ENCODE measurements around the gene GNAO1.

GNAO1 gene

DNA sequence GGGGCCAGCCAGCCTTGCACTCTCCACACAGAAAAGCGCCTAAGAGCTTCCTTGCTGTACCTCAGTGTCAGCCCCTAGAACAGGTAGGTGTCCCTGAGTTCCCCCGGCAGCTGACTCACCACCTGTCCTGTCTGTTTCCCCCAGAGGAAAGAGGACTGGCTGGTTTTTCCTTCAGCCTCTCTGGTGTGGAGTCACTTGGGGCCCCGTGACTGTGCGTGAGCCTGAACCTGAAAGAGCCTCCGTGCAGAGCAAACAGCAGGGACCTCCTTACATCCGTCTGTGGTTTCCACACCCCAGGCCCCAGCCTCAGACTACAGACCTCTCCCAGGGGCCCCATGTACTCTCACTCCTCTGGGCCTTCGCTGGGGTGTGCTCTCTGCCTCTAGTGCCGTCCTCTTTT, 87.8 kb downstream of the GNAO1 start:
- H3K4me1 Mint-ChIP-seq (ENCODE audit: low read depth in 2 of 2): peaks cover 38 to 44% of the 10 kb centered on the region in 2 donors
- no peaks in the 10 kb centered on the region for H3K27me3 Mint-ChIP-seq
- DNase-seq (peak; percentile 52 to 55 (median 54)), ATAC-seq (replicated peaks) (peak; percentile 98)
- peaks cover 11% of the 10 kb centered on the region for H3K36me3 Mint-ChIP-seq (ENCODE audit: insufficient read depth)
- H3K9me3 Mint-ChIP-seq: no peaks in the 10 kb centered on the region
- H3K4me3 Mint-ChIP-seq: peak overlapping the region; percentile 82
- H3K27ac Mint-ChIP-seq: peak overlapping the region; percentile 91 to 93

DNA sequence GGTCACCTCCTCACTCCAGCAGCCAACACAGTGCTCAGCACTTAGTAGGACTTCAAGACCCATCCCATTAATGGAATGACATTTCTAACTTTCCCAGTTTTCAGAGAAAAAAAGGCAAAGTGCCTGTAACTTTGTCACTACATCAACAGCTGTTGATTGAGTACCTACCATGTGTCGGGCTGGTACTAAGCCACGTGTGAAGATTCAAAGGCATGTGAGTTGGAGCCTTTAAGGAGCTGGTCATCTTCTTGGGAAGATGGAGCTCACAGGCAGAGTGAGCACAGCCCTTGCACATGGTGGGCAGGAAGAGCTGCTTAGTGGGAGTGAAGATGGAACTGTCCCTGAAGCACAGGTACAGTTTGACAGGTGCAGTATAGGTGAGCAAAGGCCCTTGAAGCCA, 88.6 kb downstream of the GNAO1 start:
- H3K4me1 Mint-ChIP-seq (ENCODE audit: low read depth in 2 of 2): peaks cover 38 to 44% of the 10 kb centered on the region in 2 donors
- peak overlapping the region; percentile 91 to 93 for H3K27ac Mint-ChIP-seq
- DNase-seq (no peak), ATAC-seq (replicated peaks) (no peak)
- no peaks in the 10 kb centered on the region for H3K9me3 Mint-ChIP-seq
- no peaks in the 10 kb centered on the region for H3K27me3 Mint-ChIP-seq
- H3K36me3 Mint-ChIP-seq (ENCODE audit: insufficient read depth): peaks cover 11% of the 10 kb centered on the region
- H3K4me3 Mint-ChIP-seq: peak overlapping the region; percentile 82

DNA sequence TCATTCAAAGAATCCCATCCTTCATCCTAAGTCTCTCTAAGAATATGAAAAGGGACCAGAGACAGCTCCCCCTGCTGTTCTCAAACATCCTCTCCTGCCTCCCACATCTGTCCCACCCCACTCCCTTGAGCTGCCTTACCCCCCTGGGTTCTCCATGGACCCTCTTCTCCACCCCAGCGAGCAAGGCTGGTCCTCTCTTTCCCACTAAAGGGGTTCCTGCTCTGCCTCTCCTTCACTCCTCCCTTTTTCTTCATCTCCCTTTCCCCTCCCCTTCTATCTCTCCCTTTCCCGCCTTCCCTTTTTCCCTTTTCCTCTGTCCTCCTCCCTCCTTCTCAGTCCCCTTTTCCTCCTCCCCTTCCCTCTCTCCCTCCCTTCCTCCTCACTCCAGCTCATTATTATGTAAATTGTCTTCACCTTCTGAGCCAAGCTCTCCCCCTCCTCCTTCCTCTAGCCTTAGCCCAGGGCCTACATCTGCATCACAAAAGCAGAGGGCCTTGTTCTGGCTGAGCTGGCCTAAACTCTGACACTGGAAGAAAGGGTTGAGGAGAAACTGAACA, 90.0 kb downstream of the GNAO1 start:
- peaks cover 35 to 44% of the 10 kb centered on the region in 2 donors for H3K4me1 Mint-ChIP-seq (ENCODE audit: low read depth in 2 of 2)
- no peaks in the 10 kb centered on the region for H3K9me3 Mint-ChIP-seq
- ATAC-seq (replicated peaks): no peak
- peak overlapping the region; percentile 26 to 92 for H3K27ac Mint-ChIP-seq
- H3K27me3 Mint-ChIP-seq: no peaks in the 10 kb centered on the region
- peaks cover 11% of the 10 kb centered on the region for H3K36me3 Mint-ChIP-seq (ENCODE audit: insufficient read depth)
- H3K4me3 Mint-ChIP-seq: no peak overlapping the region
- DNase-seq: no peak

DNA sequence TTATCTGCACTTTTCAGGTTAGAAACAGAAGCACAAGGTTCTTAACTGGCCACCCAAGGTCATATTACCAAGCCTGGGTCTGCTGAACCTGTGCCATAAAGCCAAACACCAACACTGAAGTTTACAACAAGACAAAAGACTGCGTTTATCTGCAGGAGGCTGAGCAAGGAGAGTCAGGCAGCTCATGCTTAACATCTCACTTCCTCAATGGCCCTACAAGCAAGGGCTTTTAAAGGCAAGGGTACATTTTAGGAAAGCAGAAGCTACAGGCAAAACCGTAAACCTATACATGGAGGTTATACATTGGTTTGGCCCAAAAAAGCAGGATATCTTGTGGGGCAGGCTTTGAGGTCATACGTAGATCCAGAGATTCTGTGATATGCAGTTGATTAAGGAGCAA, 91.2 kb downstream of the GNAO1 start:
- Mint-ChIP-seq H3K4me1 (ENCODE audit: low read depth in 2 of 2) (peaks cover 32 to 39% of the 10 kb centered on the region in 2 donors), H3K9me3 (no peaks in the 10 kb centered on the region), H3K27ac (no peak overlapping the region), H3K36me3 (ENCODE audit: insufficient read depth) (peaks cover 11% of the 10 kb centered on the region), H3K27me3 (no peaks in the 10 kb centered on the region), H3K4me3 (no peak overlapping the region)
- ATAC-seq (replicated peaks): no peak
- DNase-seq: no peak

DNA sequence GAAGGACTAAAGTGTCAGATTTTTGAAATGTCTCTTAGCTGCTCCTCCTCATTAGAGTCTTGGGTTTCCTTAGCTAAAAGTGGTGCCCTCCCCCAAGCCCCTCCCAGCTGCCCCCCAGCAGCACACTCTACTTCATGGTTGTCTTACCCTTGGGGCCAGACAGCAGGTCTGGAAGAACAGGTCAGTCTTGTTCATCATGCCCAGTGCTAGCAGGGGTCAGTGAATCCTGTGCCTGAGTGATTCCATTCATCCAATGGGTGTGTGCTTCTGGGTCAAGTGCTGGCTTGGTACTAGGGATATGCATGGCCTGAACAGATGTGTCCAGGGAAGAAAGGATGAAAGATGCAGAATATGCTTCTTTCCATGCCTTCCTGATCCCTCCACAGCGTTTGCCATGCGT, 93.2 kb downstream of the GNAO1 start:
- H3K4me3 Mint-ChIP-seq: no peak overlapping the region
- no peak for DNase-seq
- no peak for ATAC-seq (replicated peaks)
- H3K4me1 Mint-ChIP-seq (ENCODE audit: low read depth in 2 of 2): peaks cover 16 to 21% of the 10 kb centered on the region in 2 donors
- peaks cover 4% of the 10 kb centered on the region for H3K36me3 Mint-ChIP-seq (ENCODE audit: insufficient read depth)
- no peaks in the 10 kb centered on the region for H3K9me3 Mint-ChIP-seq
- no peak overlapping the region for H3K27ac Mint-ChIP-seq
- no peaks in the 10 kb centered on the region for H3K27me3 Mint-ChIP-seq

DNA sequence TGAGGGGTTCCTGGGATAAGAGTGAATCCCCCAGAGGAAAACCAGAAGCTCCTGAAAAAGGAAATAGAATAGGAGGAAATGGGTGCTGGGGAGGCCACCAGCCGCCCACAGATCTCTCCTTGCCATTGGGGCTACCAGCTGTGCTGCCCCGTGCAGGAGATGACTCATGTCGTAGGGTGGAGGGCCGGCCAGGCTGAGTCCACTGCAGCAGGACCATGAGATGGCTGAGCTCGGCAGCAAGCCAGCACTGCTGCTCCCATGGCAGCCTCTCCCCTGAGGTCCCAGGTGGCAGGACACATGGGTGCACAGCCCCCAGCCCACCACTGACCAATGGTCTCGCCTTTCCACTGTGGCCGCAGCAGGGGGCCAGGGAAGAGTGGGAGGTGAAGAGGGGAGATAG, 95.5 kb downstream of the GNAO1 start:
- no peak for ATAC-seq (replicated peaks)
- Mint-ChIP-seq H3K4me3 (no peak overlapping the region), H3K36me3 (ENCODE audit: insufficient read depth) (no peaks in the 10 kb centered on the region), H3K9me3 (no peaks in the 10 kb centered on the region), H3K27ac (no peak overlapping the region), H3K4me1 (ENCODE audit: low read depth in 2 of 2) (peaks cover 10 to 15% of the 10 kb centered on the region in 2 donors), H3K27me3 (no peaks in the 10 kb centered on the region)
- DNase-seq: no peak

DNA sequence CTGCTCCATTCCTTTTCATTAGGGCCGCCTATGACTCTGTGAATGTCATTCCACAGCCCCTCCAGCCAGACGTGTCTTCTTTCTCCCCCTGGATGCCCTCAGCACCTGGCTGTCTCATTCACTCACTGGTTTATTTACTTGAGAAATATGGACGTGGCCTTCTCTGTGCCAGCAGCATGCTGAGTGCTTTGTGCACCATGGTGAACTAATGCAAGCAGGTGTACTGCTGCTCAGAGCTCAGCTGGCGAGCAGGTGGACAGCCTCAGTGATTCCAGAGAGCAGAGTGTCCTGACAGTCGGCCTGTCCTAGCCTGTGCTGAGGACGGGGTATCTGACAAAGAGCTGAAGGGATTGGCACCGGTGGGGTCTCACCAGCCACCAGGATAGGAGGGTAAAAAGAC, 96.7 kb downstream of the GNAO1 start:
- H3K27ac Mint-ChIP-seq: peak overlapping the region in 1 of 2 donors; percentile 45
- ATAC-seq (replicated peaks) (no peak), DNase-seq (no peak)
- H3K27me3 Mint-ChIP-seq: no peaks in the 10 kb centered on the region
- no peaks in the 10 kb centered on the region for H3K9me3 Mint-ChIP-seq
- no peak overlapping the region for H3K4me3 Mint-ChIP-seq
- peaks cover 10 to 15% of the 10 kb centered on the region in 2 donors for H3K4me1 Mint-ChIP-seq (ENCODE audit: low read depth in 2 of 2)
- no peaks in the 10 kb centered on the region for H3K36me3 Mint-ChIP-seq (ENCODE audit: insufficient read depth)

DNA sequence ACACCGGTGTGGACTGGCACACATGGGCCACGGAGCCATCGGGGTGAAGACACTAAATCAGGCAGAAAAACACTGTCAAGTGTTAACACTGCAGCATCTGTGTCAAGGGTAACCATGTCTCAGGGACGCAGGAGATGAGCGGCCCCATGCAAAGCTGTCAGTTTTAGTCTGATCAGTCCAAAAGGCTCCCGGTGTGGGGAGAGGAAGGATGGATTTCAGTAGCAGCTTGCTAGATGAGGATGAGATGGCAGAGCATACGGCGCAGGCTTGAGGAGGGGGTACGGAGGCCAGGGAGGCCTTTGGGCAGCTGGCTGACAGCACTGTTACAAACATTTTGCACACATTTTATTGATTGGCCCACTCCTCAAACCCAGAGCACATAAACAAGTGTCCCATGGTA, 98.1 kb downstream of the GNAO1 start:
- H3K9me3 Mint-ChIP-seq: no peaks in the 10 kb centered on the region
- H3K4me3 Mint-ChIP-seq: no peak overlapping the region
- ATAC-seq (replicated peaks): no peak
- DNase-seq: no peak
- H3K27me3 Mint-ChIP-seq: no peaks in the 10 kb centered on the region
- H3K36me3 Mint-ChIP-seq (ENCODE audit: insufficient read depth): no peaks in the 10 kb centered on the region
- peaks cover 12 to 18% of the 10 kb centered on the region in 2 donors for H3K4me1 Mint-ChIP-seq (ENCODE audit: low read depth in 2 of 2)
- peak overlapping the region in 1 of 2 donors; percentile 80 for H3K27ac Mint-ChIP-seq

DNA sequence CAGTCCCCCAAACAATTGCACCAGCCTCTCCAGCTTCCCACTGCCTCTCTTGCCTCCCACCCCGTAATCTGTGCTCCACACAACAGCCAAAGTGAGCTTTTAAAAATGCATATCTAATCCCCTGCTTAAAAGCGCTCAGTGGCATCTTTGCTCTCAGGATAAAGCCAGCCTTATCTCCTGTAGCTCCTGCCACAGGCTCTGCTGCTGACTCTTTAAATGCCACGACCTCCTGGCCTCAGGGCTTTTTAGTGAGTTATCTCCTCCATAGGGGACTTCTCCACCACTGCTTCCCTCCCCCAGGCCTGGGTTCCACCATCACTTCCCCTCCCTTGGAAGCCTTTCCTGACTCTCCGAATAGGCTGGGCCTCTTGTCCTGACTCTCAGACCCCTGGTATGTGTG, 98.6 kb downstream of the GNAO1 start:
- no peaks in the 10 kb centered on the region for H3K36me3 Mint-ChIP-seq (ENCODE audit: insufficient read depth)
- H3K27me3 Mint-ChIP-seq: no peaks in the 10 kb centered on the region
- DNase-seq (no peak), ATAC-seq (replicated peaks) (no peak)
- H3K4me1 Mint-ChIP-seq (ENCODE audit: low read depth in 2 of 2): peaks cover 14 to 22% of the 10 kb centered on the region in 2 donors
- no peak overlapping the region for H3K4me3 Mint-ChIP-seq
- no peaks in the 10 kb centered on the region for H3K9me3 Mint-ChIP-seq
- H3K27ac Mint-ChIP-seq: peak overlapping the region; percentile 44 to 80

DNA sequence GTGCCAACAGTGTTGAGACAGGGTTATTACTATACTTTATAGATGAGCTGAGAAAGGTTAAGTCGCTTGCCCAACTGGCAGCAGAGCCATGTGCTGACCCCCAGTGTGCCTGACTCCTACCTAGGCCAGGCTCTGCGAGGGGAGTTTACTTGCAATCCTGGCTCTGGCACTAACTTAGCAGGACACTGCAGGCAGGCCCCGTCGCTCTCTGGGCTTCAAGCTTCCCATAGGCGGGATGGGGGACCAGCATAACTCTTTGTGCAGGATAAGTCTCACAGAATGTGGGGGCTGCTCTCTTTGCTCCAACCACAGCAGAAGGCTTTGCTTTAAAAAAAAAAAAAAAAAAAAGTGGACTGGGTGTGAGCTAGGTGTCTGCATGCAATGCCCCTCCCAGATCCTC, 102.7 kb downstream of the GNAO1 start:
- no peak for ATAC-seq (replicated peaks)
- Mint-ChIP-seq H3K27ac (no peak overlapping the region), H3K4me1 (ENCODE audit: low read depth in 2 of 2) (peaks cover 17 to 25% of the 10 kb centered on the region in 2 donors), H3K36me3 (ENCODE audit: insufficient read depth) (no peaks in the 10 kb centered on the region), H3K4me3 (no peak overlapping the region), H3K27me3 (no peaks in the 10 kb centered on the region), H3K9me3 (no peaks in the 10 kb centered on the region)
- no peak for DNase-seq

DNA sequence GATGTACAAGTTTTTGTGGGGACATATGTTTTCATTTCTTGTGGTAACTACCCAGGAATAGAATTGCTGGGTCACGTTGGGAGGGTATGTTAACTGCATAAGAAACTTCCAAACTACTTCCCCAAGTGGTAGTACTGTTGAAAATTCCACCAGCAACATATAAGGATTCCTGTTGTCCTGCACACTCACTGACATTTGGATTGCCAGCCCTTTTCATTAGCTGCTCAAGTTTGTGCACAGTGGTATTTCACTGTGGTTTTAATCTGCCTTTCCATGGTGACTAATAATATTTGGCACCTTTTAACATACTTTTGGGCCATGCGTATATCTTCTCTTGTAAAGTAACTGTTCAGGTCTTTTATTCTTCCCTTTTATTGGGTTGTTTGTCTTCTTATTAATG, 103.3 kb downstream of the GNAO1 start:
- Mint-ChIP-seq H3K27me3 (no peaks in the 10 kb centered on the region), H3K9me3 (no peaks in the 10 kb centered on the region), H3K27ac (no peak overlapping the region), H3K4me1 (ENCODE audit: low read depth in 2 of 2) (peaks cover 17 to 28% of the 10 kb centered on the region in 2 donors), H3K36me3 (ENCODE audit: insufficient read depth) (no peaks in the 10 kb centered on the region), H3K4me3 (no peak overlapping the region)
- ATAC-seq (replicated peaks): no peak
- DNase-seq: no peak

DNA sequence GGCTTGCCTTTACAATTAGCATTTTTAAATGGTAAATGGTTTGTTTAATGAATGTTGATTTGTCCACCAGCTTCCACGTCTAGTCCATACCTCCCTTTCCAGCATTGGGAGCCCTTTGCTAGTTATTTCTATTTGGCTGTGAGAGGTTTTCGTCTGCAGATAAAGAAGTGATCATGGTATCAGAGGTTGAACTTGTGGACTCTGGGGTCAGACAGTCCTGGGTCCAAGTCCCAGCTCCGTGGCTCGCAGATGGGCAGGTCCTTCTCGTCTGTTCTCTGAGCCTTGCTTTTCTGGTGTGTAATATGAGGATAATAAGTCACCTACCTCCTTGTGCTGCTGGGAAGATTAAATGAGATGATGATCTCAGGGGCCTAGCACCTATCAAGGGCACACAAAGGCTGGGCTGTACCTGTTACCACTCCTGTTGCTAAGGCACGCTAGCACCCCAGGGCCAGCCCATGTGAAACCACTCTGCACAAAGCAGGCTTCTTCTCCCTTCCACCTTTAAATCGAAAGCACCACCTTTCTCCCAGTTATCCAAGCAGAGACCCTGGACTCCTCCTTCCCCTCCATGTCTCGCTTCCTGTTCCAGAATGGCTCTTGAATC, 103.9 kb downstream of the GNAO1 start:
- ATAC-seq (replicated peaks): no peak
- Mint-ChIP-seq H3K9me3 (no peaks in the 10 kb centered on the region), H3K4me3 (no peak overlapping the region), H3K27me3 (no peaks in the 10 kb centered on the region), H3K36me3 (ENCODE audit: insufficient read depth) (no peaks in the 10 kb centered on the region), H3K4me1 (ENCODE audit: low read depth in 2 of 2) (peaks cover 12 to 29% of the 10 kb centered on the region in 2 donors), H3K27ac (peak overlapping the region in 1 of 2 donors; percentile 9)
- DNase-seq: no peak

DNA sequence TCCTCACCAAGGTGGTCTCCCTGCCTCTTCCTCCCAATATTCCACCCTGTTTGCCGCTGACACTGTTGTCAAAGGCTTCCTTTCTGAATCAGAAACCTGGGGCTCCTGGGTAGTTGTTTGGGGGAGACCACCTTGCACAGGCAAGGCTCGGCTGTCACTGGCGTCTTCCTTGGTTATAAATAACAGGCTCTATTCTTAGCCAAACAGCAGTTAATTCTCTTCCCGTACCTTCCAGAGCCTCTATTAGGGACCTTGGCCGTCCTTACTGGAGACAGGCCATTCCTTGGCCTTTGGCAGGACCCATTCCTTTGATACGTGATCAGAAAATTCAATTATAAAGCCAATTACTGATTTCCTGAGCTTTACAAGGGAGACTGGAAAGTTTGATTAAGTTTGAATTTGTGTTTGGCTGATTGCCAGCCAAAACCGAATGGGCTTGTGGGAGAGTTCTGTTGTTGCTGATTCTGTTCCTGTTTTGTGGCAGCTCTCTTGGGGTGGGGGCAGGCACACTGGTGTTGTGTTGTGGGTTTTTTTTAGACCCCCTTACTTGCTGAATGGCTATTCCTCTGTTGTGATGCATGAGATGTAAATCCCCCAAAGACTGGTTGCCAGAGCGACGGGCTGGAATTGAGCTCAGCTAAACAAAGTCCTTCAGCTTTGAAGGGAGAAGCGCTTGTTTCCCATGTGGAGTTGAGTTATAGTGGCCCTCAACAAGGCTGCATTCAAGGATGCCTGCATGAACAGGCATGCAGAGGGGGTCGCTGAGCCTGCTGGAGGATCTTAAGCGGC, 104.6 kb downstream of the GNAO1 start:
- Mint-ChIP-seq H3K4me1 (ENCODE audit: low read depth in 2 of 2) (peaks cover 10 to 21% of the 10 kb centered on the region in 2 donors), H3K27ac (peak overlapping the region in 1 of 2 donors; percentile 9)
- DNase-seq: no peak

DNA sequence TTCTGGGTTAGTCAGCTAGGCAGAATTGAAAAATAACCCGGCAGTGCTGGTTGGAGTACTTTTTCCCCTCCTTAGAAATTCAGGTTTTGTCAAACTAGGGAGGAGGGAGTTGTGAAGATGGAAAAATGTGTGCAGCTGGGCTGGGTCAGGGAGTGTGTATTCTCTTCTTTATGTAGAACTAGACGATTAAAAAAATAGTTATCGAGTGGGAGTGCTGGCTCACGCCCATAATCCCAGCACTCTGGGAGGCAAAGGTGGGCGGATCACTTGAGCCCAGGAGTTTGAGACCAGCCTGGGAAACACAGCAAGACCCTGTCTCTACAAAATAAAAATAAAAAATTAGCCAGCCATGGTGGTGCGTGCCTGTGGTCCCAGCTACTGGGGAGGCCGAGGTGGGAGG, 106.4 kb downstream of the GNAO1 start:
- Mint-ChIP-seq H3K4me1 (ENCODE audit: low read depth in 2 of 2) (peaks cover 10 to 19% of the 10 kb centered on the region in 2 donors), H3K27ac (peak overlapping the region in 1 of 2 donors; percentile 46), H3K4me3 (no peak overlapping the region), H3K36me3 (ENCODE audit: insufficient read depth) (no peaks in the 10 kb centered on the region), H3K9me3 (no peaks in the 10 kb centered on the region), H3K27me3 (no peaks in the 10 kb centered on the region)
- DNase-seq (no peak), ATAC-seq (replicated peaks) (no peak)

More for the DNA sequence above, 104.6 kb downstream of the GNAO1 start:
- no peak for ATAC-seq (replicated peaks)
- H3K4me3 Mint-ChIP-seq: no peak overlapping the region
- no peaks in the 10 kb centered on the region for H3K9me3 Mint-ChIP-seq
- H3K27me3 Mint-ChIP-seq: no peaks in the 10 kb centered on the region
- H3K36me3 Mint-ChIP-seq (ENCODE audit: insufficient read depth): no peaks in the 10 kb centered on the region
